Retina (tissue), 1 donor: ENCODE results near the gene HSPBAP1.
"Not testable (repeated sequence)": the region's sequence is repeated elsewhere in the genome, so short reads cannot be mapped to it uniquely, and the experiment has no call there.

Source experiments
- DNase-seq: peaks from one replicate; pipeline ENCODE4 v3.0.0-alpha.2; 2016

The HSPBAP1 gene

DNA sequence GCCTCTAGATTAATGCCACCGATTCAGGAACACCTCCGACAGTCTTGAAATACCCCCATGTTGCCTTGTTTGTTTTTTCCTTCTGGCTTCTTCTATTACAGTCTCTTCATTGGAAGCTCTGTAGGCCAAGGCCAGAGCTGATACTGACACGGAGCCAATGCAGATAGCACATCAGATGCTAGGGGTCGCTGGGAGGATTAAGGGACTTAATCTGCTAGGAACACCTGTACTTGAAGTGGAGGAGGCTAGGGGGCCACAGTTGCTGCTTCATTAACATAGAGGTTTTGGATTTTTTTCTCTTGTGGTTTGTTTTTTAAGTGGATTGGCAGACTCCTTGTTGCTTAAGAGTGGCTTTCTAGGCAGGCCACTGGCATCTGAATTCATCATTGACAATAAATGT, 63.4 kb downstream of the HSPBAP1 start:
- no peak for DNase-seq

DNA sequence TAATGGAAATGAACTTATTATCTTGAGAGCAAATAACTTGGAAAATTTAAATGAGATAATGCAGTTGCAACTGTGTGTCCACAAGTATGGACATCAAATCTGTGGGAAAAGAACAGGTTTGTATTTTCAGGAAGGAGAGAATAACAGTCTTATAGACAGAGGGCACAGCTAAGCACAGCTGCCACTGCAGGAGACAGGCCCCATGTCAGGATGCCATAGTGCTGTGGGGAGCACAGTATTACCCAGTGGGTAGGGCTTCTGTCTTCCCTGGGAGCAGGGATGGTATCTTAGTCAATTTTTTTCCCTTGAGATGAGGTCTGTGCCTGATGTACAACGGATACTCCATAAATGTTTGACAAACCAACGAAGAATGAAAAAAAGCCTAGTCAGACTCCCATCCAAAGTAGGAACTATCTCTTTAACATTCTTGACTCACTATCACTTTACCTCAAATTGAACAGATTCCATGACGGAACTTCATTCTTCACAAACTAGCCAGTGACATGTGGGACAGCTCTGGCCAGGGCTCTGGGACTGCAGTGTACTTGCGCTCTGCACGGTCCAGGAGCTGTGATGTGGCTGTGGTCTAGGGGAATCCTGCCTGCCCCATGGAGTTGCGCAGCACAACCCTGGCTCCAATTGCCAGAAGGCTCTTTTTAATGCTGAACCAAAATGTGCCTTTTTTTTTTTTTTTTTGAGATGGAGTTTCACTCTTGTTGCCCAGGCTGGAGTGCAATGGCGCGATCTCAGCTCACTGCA, 64.7 kb downstream of the HSPBAP1 start:
- DNase-seq = no peak

DNA sequence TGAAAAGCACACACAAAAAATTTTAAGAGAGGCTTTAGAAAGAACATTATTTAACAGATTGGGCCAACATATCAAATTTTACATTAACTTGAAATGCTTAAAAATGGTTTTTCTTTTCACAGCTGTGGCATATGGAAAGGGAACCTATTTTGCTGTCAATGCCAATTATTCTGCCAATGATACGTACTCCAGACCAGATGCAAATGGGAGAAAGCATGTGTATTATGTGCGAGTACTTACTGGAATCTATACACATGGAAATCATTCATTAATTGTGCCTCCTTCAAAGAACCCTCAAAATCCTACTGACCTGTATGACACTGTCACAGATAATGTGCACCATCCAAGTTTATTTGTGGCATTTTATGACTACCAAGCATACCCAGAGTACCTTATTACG, 65.4 kb downstream of the HSPBAP1 start:
- no peak for DNase-seq

DNA sequence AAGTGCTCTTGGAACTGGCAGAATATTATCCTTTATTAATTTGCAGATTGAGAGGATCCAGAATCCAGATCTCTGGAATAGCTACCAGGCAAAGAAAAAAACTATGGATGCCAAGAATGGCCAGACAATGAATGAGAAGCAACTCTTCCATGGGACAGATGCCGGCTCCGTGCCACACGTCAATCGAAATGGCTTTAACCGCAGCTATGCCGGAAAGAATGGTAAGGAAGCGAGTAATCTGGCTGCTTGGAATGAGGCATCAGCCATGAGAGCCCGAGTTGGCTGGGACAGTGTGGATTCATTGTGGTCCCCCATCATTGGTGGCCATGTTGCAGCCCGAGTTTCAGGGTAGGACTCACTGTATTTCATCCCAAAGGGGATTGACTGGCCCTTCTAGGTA, 65.9 kb downstream of the HSPBAP1 start:
- no peak for DNase-seq

DNA sequence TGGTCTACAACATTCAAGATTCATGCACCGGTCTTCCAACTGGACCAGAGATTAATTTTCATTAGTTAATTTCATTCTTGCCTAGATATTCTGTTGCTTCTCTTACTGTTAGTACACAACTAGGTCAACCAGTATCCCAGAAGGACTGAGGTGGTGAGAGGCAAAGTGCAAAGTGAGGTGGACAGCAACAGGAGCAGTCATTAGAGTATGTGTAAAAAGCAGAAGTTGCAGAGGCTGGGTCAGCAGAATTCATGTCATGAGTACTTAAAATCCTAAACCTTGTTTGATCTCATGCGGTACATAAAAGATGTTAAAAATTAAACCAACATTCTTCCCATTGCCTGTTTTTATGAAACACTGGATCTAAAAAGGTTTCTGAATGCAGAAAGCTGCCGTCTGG, 66.3 kb downstream of the HSPBAP1 start:
- no peak for DNase-seq

DNA sequence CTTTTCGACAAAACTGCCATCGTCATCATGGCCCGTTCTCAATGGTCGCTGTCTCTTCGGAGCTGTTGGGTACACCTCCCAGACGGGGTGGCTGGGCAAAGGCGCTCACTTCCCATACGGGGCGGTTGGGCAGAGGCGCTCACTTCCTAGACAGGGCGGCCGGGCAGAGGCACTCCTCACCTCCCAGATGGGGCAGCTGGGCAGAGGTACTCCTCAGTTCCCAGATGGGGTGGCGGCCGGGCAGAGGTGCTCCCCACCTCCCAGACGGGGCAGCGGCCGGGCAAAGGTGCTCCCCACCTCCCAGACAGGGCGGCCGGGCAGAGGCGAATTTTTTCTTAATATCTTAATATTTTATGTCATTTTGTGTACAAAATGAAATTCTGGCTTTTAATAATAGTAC, 68.5 kb downstream of the HSPBAP1 start:
- no peak for DNase-seq

DNA sequence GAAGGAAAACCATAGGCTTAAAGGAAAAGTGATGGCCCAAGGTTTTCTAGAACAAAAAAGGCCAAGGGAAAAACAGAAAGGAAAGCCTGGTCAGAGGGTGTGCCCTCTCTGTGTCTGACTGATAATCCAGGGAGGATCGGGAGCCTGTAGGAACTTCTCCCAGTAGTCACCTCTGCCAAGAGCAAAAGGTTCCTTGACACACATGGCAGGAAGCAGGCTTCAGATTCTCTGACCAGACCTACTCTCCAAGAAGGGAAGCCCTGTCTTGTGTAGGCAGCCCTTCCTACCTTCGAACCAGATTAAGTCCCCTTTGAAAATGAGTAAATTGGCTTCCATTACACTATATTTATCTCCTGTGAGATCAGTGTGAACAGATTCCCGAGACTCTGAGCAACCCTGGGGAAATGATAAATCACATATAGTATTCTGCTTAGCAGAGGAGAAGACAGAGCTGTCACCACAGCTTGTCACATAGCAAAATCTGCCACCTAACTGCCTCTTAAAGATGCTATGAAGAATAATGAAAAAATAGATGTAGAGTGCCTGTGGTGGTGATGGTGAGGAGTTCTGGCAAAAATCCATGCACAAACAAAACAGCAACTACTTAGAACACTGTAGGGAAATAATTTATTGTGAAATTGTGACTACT, 74.2 kb downstream of the HSPBAP1 start:
- DNase-seq = no peak

DNA sequence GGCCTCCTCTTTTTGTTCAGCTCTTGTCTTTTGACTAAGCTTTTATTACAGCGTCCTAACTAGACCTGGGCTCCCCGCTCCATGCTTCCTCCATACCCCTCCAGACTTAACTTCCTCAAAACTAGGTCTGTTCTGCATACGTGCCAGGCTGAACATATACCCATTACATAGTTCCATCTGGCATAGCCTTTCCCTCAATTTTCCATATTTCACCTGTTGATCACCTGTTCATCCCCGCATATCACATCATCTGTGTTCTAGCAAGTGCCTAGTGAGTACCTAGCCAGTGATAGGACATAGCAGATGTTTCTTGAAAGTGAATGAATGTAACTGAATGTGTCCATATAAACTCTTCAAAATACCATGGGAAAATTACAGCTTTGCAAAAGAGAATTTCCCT, 77.0 kb downstream of the HSPBAP1 start:
- no peak for DNase-seq

DNA sequence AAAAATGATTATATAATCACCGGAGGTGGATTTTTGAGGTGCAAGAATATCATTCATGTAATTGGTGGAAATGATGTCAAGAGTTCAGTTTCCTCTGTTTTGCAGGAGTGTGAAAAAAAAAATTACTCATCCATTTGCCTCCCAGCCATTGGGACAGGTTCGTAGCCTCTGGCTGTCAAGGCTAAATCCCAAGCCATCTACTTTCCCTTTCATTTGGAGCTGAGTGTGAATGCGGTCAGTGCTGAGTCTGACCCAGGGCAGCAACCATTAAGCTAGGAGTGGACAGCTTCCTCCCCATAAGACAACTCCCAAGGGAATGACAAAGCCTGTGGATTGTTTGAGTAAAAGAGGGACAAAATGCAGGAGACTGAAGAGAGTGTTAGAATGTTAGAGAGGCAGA, 79.4 kb downstream of the HSPBAP1 start:
- DNase-seq = peak; percentile 7

DNA sequence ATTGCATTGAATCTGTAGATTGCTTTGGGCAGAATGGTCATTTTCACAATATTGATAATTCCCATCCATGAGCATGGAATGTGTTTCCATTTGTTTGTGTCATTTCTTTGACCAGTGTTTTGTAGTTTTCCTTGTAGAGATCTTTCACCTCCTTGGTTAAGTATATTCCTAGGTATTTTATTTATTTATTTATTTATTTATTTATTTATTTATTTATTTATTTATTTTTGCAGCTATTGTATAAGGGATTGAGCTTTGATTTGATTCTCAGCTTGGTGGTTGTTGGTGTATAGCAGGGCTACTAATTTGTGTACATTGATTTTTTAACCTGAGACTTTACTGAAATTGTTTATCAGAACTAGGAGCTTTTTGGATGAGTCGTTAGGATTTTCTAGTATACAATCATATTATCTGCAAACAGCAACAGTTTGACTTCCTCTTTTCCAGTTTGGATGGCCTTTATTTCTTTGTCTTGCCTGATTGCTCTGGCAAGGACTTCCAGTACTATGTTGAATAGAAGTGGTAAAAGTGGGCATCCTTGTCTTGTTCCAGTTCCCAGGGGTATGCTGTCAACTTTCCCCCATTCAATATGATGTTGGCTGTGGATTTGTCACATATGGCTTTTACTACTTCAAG, 82.9 kb downstream of the HSPBAP1 start:
- DNase-seq = not testable (repeated sequence)

DNA sequence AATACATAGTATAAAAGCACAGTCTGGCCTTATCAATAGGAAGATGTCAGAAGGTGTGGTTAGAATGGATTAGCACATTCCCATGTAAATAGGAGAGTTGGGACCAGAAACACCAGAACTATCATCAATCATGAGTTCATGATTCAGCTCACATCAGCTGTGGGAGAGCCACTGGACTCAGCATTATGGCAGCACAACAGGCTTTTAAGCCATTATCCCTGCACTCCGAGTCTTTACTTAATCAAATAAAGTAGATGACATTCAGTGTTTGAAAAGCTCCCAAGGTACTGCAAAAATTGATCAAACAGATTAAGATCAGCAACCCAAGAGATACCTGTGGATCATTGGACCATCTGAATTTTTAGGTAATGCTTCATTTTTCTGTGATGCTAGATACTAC, 88.3 kb downstream of the HSPBAP1 start:
- DNase-seq = no peak

DNA sequence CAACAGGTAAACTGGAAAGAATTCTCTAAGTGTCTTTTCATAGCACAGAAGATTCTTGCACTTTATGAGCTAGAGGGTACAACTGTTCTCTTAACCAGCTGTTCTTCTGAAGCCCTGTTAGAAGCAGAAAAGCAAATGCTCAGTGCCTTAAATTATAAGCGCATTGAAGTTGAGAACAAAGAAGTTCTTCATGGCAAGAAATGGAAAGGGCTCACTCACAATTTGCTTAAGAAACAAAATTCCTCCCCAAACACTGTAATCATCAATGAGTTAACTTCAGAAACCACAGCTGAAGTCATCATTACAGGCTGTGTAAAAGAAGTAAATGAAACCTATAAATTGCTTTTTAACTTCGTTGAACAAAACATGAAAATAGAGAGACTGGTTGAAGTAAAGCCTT, 93.4 kb downstream of the HSPBAP1 start:
- no peak for DNase-seq

DNA sequence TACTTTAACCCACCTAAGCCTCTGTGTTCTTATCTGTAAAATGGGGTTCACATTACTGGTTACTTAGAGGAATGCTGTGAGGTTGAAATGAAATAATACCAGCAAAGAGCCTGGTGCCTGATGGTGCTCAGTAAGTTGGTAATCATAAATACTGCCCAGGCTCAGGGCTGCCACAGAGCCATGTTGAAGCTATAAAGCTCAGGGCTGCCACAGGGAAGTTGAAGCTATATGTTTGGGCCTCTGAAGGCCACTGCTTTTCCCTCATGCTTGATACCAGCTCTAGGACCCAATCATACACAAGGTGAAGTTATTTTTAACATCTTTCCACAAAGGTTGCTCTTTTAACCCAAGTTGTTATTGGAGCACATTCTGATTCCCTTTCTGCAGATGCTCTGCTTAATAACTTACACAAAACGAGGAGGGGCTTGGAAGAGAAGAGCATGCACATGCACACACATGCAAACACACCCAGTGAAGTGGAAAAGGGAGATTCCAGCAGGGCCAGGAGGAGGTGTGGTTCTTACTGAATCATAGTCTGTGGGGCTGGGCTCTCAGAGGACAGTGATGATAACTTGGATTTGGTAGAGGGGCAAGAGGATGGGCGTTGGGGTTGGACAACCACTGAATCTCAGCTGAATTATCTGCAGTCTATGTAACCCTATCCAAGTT, 95.5 kb downstream of the HSPBAP1 start:
- DNase-seq = no peak

DNA sequence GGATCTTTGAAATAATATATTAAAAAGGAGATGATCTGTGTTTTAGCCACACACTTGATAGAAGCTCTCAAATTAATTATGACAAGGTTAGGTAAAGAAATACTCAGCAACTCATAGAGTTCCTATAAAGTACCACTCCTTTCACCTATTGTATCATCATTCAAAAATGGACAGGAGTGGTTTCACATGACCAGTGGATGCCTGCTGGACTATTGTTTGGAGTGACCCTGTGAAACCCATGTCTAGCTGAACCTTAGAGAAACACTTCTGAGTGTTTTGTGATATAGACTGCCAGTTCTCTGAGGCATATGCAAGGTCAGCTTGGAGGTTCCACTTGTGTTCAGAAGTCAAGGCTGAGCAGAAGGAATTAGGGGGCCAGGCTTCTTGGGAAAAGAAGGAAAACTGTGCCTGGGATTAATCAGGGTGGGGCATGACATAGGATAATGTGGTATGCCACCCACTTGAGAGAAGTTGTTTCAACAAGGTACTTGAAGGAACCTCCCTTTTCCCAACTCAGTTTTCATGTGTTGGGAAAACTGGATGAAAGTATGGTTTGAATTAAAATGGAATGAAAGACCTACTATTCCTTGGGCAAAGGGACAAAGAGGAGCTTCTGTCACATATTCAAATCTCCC, 97.6 kb downstream of the HSPBAP1 start:
- DNase-seq = no peak

DNA sequence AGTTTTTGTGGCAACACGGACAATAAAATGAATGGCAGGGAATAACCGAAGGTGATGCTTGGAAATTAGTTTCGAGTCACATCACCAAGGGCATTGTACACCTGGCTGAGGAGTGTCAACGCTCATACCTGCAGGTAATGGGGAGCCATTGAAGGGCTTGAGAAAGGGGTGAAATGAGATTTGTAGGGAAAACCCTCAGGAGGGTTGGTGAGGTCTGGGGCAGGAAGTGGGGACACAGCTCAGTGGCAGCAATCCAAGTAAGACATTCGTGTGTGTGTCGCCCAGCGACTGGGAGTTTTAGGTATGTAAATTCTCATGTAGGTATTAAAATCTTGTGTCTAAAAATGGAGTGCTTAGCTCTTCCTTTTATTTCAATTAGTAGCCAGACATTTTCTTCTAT, 98.7 kb downstream of the HSPBAP1 start:
- no peak for DNase-seq

DNA sequence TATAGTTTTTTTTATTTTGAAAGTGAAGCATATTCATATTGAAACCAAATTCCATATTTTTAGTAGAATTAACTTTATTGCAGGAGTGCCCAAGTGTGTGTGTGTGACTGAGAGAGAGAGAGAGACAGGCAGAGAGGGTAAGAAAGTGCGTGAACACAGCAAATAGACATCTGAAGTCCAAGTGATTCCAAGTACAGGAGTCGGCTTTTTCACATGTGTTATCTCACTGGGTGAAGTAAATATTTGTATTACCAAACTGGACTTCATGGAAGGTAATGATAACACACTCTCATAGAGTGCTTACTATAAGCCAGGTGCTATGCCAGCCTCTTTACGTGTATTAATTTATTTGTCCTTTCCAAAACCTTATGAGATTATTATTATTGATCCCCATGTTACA, 101.0 kb downstream of the HSPBAP1 start:
- DNase-seq = no peak

DNA sequence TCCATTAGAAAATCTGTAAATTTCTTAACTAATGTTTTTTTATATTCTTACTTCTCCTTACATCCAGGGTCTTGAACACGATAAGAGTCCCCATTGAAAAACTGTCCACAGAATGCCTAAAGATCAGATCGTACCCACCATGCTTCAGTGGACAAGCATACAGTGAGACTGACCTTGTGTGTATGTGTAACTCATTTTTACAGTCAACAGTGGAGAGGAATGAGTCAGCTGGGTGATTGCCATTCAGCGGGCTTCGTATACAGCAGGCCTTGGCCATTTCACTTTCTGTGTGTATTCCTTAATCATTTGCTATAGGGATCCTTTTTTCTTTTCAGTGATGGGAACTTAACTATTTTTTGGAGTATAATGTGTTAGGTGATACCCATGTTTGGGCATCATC, 102.4 kb downstream of the HSPBAP1 start:
- DNase-seq = no peak

DNA sequence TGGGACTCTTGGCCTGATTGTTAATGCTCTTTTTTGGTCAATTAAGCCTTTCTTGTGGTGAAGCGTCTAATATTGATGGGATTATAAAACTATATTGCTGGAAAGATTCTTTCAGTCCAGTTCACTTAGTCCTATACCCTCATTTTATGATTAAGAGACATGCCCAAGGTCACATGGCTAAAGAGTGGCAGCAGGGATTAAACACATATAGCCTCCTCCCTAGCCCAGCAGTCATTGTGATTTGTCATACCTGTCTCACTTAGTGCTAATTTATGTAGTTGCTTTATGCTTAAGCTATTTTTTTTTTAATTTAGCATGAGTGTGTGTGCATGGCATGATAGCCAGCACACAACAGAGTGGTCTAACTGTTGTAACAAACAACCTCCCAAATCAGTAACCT, 103.5 kb downstream of the HSPBAP1 start:
- no peak for DNase-seq
